ENCODE data around the gene REXO1.

DNA sequence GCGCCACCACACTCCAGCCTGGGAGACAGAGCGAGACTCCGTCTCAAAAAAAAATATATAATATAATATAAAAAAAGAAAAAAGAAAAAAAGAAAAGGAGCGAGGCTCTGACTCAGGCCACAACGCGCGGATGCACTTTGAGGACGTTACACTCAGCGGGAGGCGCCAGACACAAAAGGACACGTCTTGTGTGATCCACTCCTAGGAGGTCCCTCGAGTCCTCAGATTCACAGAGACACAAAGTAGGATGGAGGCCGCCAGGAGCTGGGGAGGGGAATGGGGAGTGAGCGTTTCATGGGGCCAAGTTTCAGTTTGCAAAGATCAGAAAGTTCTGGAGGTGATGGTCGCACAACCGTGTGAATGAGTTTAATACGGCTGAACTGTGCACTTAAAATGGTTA lies 45.5 kb upstream of the REXO1 start:
- no peak for TF ChIP-seq ATF2 (CRISPR knock-in tag; IDR thresholded peaks at IDR 0.05; ENCODE audit: borderline replicate concordance, low read depth)
- TF ChIP-seq, protein P1, sequence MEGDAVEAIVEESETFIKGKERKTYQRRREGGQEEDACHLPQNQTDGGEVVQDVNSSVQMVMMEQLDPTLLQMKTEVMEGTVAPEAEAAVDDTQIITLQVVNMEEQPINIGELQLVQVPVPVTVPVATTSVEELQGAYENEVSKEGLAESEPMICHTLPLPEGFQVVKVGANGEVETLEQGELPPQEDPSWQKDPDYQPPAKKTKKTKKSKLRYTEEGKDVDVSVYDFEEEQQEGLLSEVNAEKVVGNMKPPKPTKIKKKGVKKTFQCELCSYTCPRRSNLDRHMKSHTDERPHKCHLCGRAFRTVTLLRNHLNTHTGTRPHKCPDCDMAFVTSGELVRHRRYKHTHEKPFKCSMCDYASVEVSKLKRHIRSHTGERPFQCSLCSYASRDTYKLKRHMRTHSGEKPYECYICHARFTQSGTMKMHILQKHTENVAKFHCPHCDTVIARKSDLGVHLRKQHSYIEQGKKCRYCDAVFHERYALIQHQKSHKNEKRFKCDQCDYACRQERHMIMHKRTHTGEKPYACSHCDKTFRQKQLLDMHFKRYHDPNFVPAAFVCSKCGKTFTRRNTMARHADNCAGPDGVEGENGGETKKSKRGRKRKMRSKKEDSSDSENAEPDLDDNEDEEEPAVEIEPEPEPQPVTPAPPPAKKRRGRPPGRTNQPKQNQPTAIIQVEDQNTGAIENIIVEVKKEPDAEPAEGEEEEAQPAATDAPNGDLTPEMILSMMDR (IDR thresholded peaks at IDR 0.05), result no peak

All from WTC11 (cell line).